Vagina (tissue), 2 donors: ENCODE data around the gene B3GNT3. TPM values are rescaled to one million over a fixed set of nuclear protein-coding genes. Genes with fewer than 3 reads are reported as not detected.

Source experiments
- DNase-seq, 2 donors: peaks; one replicate each; pipeline ENCODE4 v3.0.0-alpha.2; 2017; ENCODE audit errors: extremely low spot score in 2 of 2
- H3K27ac ChIP-seq: fragments of 200-600 bp; sonication (generic); one replicate; pipeline ENCODE4 v1.5.1; 2019
- H3K27me3 ChIP-seq: fragments of 200-600 bp; sonication (generic); one replicate; pipeline ENCODE4 v1.5.1; 2019
- H3K36me3 ChIP-seq, 2 donors: fragments of 200-600 bp; sonication (generic); one replicate each; pipeline ENCODE4 v1.5.1; 2017 to 2019
- H3K4me1 ChIP-seq: fragments of 200-600 bp; sonication (generic); one replicate; pipeline ENCODE4 v1.5.1; 2019
- H3K4me3 ChIP-seq, 2 donors: fragments of 200-600 bp; sonication (generic); 1 replicate in 1 of 2; 2 replicates in 1 of 2; pipeline ENCODE4 v1.5.1; 2016 to 2019
- H3K9me3 ChIP-seq: fragments of 200-600 bp; sonication (generic); one replicate; pipeline ENCODE4 v1.5.1; 2019
- POLR2A ChIP-seq, 2 donors: fragments of 450-650 bp; IDR thresholded peaks; one replicate each; pipeline ENCODE4 v1.6.1; 2017; ENCODE audit warnings: antibody characterized with exemption in 2 of 2, mild to moderate bottlenecking in 2 of 2, moderate library complexity in 2 of 2
- POLR2AphosphoS5 ChIP-seq, 2 donors: sonication (generic); formaldehyde crosslinking; IDR thresholded peaks; one replicate each; pipeline ENCODE4 v1.9.0; 2017; ENCODE audit warnings: antibody characterized with exemption in 2 of 2, mild to moderate bottlenecking in 2 of 2, low read depth in 1 of 2; ENCODE audit not compliant: insufficient read depth in 1 of 2
- intact Hi-C: fragments of 100-400 bp; cut with DNase I; formaldehyde crosslinking; loops from one replicate; pipeline ENCODE4 v1.15.1; 2023
- total RNA-seq: library from RNA; depleted of rRNA; stranded (reverse); fragments of >200 nt; gene quantifications from one replicate; pipeline ENCODE4 v1.2.3, GENCODE V29; 2016
- TF ChIP-seq, protein P1 (sequence below), 3 experiments: fragments of 450-650 bp in 2 of 3; fragments of 200-600 bp in 1 of 3; sonication (generic) in 1 of 3; IDR thresholded peaks; one replicate each; pipeline ENCODE4 v1.5.1; 2017 to 2019; ENCODE audit warnings: antibody characterized with exemption in 3 of 3, mild to moderate bottlenecking in 2 of 3, moderate library complexity in 2 of 3

The B3GNT3 gene
- total RNA-seq, 1 donor from 2014 or later: 1.5 TPM

DNA sequence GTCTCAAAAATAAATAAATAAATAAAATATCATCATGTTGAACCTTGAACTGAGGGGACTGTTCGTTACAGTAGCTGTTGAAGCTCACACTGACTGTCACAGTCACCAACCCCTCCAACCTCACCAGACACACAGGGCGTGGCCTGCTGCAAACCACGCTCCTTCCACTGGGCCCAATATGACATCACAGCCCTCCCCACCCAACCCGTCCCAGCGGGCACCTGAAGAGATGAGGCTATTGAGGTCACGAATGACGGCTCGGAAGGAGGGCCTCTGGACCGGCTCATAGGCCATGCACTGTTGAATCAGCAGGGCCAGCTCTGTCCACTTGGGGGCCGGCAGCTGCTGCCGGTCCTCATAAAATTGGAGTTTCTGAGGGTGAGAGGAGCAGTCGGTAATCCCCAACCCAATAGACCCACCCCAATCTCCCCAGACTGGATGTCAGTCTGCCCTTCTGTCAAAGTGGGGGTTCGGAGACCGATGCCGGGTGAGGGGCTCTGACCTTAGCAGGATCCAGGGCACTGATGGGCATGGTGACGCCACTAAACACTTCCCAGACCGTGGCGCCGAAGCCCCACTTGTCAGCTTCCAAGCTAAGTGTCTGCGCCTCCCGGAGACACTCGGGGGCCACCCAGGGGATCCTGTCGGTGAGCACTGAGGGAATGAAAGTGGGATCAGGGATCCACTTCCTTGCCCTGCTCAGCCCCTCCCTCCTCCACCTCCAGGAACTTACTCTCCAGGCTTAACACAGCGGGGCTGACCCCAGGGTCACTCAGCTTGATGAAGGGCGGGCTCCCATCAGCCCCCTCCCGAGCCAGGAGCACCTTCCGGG is 39.6 kb downstream of the B3GNT3 start:
- peaks cover 7% of the 10 kb centered on the region for H3K4me1 ChIP-seq
- H3K27ac ChIP-seq: no peak overlapping the region
- no peak for DNase-seq
- no peaks in the 10 kb centered on the region for H3K36me3 ChIP-seq
- intact Hi-C loops: no loop called here
- H3K9me3 ChIP-seq: no peaks in the 10 kb centered on the region
- H3K4me3 ChIP-seq: no peak overlapping the region
- no peak for TF ChIP-seq POLR2A (IDR thresholded peaks at IDR 0.05)
- TF ChIP-seq POLR2AphosphoS5 (IDR thresholded peaks at IDR 0.05; ENCODE audit: insufficient read depth in 1 of 2, low read depth in 1 of 2): no peak
- TF ChIP-seq, protein P1, sequence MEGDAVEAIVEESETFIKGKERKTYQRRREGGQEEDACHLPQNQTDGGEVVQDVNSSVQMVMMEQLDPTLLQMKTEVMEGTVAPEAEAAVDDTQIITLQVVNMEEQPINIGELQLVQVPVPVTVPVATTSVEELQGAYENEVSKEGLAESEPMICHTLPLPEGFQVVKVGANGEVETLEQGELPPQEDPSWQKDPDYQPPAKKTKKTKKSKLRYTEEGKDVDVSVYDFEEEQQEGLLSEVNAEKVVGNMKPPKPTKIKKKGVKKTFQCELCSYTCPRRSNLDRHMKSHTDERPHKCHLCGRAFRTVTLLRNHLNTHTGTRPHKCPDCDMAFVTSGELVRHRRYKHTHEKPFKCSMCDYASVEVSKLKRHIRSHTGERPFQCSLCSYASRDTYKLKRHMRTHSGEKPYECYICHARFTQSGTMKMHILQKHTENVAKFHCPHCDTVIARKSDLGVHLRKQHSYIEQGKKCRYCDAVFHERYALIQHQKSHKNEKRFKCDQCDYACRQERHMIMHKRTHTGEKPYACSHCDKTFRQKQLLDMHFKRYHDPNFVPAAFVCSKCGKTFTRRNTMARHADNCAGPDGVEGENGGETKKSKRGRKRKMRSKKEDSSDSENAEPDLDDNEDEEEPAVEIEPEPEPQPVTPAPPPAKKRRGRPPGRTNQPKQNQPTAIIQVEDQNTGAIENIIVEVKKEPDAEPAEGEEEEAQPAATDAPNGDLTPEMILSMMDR (IDR thresholded peaks at IDR 0.05): no peak
- H3K27me3 ChIP-seq: no peaks in the 10 kb centered on the region

GRCh38 chr19:17835182-17836006 is 40.5 kb downstream of the B3GNT3 start:
- no peak for DNase-seq
- Histone ChIP-seq H3K27ac (no peak overlapping the region), H3K36me3 (no peaks in the 10 kb centered on the region), H3K27me3 (no peaks in the 10 kb centered on the region), H3K4me3 (no peak overlapping the region), H3K4me1 (peaks cover 2% of the 10 kb centered on the region), H3K9me3 (no peaks in the 10 kb centered on the region)
- intact Hi-C loops: no loop called here
- TF ChIP-seq POLR2AphosphoS5 (IDR thresholded peaks at IDR 0.05; ENCODE audit: insufficient read depth in 1 of 2, low read depth in 1 of 2) (no peak), POLR2A (IDR thresholded peaks at IDR 0.05) (no peak)
- TF ChIP-seq, protein P1 (IDR thresholded peaks at IDR 0.05): no peak

- H3K4me3 ChIP-seq: no peak overlapping the region
- no peaks in the 10 kb centered on the region for H3K36me3 ChIP-seq
- intact Hi-C loops: no loop called here
- no peaks in the 10 kb centered on the region for H3K4me1 ChIP-seq
- no peaks in the 10 kb centered on the region for H3K27me3 ChIP-seq
- no peak for DNase-seq
- TF ChIP-seq POLR2AphosphoS5 (IDR thresholded peaks at IDR 0.05; ENCODE audit: insufficient read depth in 1 of 2, low read depth in 1 of 2): no peak
- TF ChIP-seq POLR2A (IDR thresholded peaks at IDR 0.05): no peak
- TF ChIP-seq, protein P1 (IDR thresholded peaks at IDR 0.05): no peak
- H3K27ac ChIP-seq: no peak overlapping the region
- no peaks in the 10 kb centered on the region for H3K9me3 ChIP-seq
Measured at GRCh38 chr19:17836530-17836929, 41.6 kb downstream of the B3GNT3 start.

- Histone ChIP-seq H3K27me3 (no peaks in the 10 kb centered on the region), H3K4me3 (no peak overlapping the region), H3K9me3 (no peaks in the 10 kb centered on the region), H3K4me1 (peaks cover 14% of the 10 kb centered on the region), H3K36me3 (no peaks in the 10 kb centered on the region), H3K27ac (no peak overlapping the region)
- no peak for DNase-seq
- intact Hi-C loops: no loop called here
- TF ChIP-seq POLR2AphosphoS5 (IDR thresholded peaks at IDR 0.05; ENCODE audit: insufficient read depth in 1 of 2, low read depth in 1 of 2) (no peak), POLR2A (IDR thresholded peaks at IDR 0.05) (no peak)
- TF ChIP-seq, protein P1 (IDR thresholded peaks at IDR 0.05): no peak
Measured at GRCh38 chr19:17837972-17838371, 43.0 kb downstream of the B3GNT3 start.
